ENCODE results near the gene SSX2. TPM values are rescaled to one million over a fixed set of nuclear protein-coding genes. Genes with fewer than 3 reads are reported as not detected.
"Not testable (repeated sequence)": the region's sequence is repeated elsewhere in the genome, so short reads cannot be mapped to it uniquely, and the experiment has no call there.

SSX2 gene
- total RNA-seq (not detected), polyA plus RNA-seq (not detected)

DNA sequence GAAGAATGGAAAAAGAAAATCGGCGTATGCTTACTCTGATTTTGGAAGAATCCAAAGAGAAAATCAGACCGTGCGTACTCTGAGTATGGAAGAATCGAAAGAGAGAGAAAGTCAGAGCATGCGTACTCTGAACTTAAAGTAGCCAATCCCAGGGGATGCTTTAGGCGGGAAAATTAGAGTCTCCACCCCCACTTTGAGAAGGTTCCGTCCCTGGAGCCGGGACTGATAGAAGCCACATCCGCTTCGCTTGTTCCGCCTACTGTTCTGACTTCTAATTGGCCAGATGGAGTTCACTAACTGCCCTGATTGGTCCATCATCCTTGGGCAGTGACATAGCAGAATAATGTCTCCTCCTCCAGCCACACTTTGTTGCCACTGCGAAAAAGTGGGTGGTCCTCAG, at the start of gene SSX2:
Gene SSX2 (minus strand): TSS at position 101 of the 400 bp plus-strand sequence. CDS start 1,429 bp downstream, outside the sequence.
- POLR2A ChIA-PET, H3K27ac Mint-ChIP-seq: not testable (repeated sequence)

GRCh38 chrX:52750952-52751351, 44.0 kb upstream of the SSX2 start, which contains the start of gene SSX2B:
Gene SSX2B (plus strand): TSS chrX:52751252. CDS start chrX:52752681, 1,429 bp downstream.
- H3K4me3 Mint-ChIP-seq; H3K9me3 ChIP-seq (ENCODE audit: low read length); H3K4me1 Mint-ChIP-seq; DNase-seq; POLR2A ChIA-PET; H3K9me3 Mint-ChIP-seq; H3K36me3 ChIP-seq (ENCODE audit: insufficient read depth, low read length); H3K27me3 Mint-ChIP-seq; H3K27me3 ChIP-seq (ENCODE audit: insufficient read depth, low read length, poor library complexity, severe bottlenecking); H3K4me3 ChIP-seq (ENCODE audit: low read length); H3K4me1 ChIP-seq (ENCODE audit: insufficient read depth, low read length); CTCF ChIA-PET; H3K27ac ChIP-seq (ENCODE audit: low read depth, low read length); H3K27ac Mint-ChIP-seq; H3K36me3 Mint-ChIP-seq: not testable (repeated sequence)

More for the DNA sequence above, at the start of gene SSX2:
- H3K4me3 Mint-ChIP-seq; CTCF ChIA-PET; H3K9me3 Mint-ChIP-seq; H3K4me1 ChIP-seq (ENCODE audit: insufficient read depth, low read length); H3K4me3 ChIP-seq (ENCODE audit: low read length); H3K9me3 ChIP-seq (ENCODE audit: low read length); H3K27me3 Mint-ChIP-seq; H3K36me3 Mint-ChIP-seq; DNase-seq; H3K27me3 ChIP-seq (ENCODE audit: insufficient read depth, low read length, poor library complexity, severe bottlenecking); H3K4me1 Mint-ChIP-seq; H3K36me3 ChIP-seq (ENCODE audit: insufficient read depth, low read length); H3K27ac ChIP-seq (ENCODE audit: low read depth, low read length): not testable (repeated sequence)

GRCh38 chrX:52692034-52692433, 14.9 kb downstream of the SSX2 start:
- H3K27me3 Mint-ChIP-seq; H3K4me1 ChIP-seq (ENCODE audit: insufficient read depth, low read length); H3K36me3 Mint-ChIP-seq; CTCF ChIA-PET; POLR2A ChIA-PET; H3K27me3 ChIP-seq (ENCODE audit: insufficient read depth, low read length, poor library complexity, severe bottlenecking); H3K4me3 ChIP-seq (ENCODE audit: low read length); H3K9me3 Mint-ChIP-seq; H3K4me3 Mint-ChIP-seq; H3K36me3 ChIP-seq (ENCODE audit: insufficient read depth, low read length); H3K27ac ChIP-seq (ENCODE audit: low read depth, low read length); H3K27ac Mint-ChIP-seq; H3K4me1 Mint-ChIP-seq; DNase-seq; H3K9me3 ChIP-seq (ENCODE audit: low read length): not testable (repeated sequence)

DNA sequence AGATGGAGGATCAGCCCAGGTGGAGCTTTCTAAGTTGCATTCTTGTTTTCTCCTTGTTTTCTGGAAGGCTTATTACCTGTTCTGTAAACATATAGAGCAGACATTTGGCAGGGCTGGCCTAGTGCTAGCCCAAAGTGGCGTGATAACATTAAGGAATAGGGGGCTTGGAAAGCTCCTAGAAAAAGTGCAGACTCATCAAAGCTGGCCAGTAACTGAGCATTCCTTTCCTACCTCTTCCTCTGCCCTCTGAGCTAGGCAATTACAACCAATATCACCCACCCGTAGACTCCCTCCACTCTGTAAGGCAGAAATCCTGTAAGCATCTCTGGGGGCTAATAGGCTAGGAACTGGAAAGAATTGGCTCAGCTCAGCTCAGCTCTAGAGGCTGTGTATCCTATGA, 44.8 kb downstream of the SSX2 start:
- H3K4me3 ChIP-seq (ENCODE audit: low read length); CTCF ChIA-PET; H3K27me3 ChIP-seq (ENCODE audit: insufficient read depth, low read length, poor library complexity, severe bottlenecking); H3K36me3 ChIP-seq (ENCODE audit: insufficient read depth, low read length); H3K36me3 Mint-ChIP-seq; H3K27ac Mint-ChIP-seq; H3K27me3 Mint-ChIP-seq; DNase-seq; H3K4me1 Mint-ChIP-seq; H3K9me3 Mint-ChIP-seq; H3K4me1 ChIP-seq (ENCODE audit: insufficient read depth, low read length); H3K9me3 ChIP-seq (ENCODE audit: low read length); H3K4me3 Mint-ChIP-seq; H3K27ac ChIP-seq (ENCODE audit: low read depth, low read length); POLR2A ChIA-PET: not testable (repeated sequence)

DNA sequence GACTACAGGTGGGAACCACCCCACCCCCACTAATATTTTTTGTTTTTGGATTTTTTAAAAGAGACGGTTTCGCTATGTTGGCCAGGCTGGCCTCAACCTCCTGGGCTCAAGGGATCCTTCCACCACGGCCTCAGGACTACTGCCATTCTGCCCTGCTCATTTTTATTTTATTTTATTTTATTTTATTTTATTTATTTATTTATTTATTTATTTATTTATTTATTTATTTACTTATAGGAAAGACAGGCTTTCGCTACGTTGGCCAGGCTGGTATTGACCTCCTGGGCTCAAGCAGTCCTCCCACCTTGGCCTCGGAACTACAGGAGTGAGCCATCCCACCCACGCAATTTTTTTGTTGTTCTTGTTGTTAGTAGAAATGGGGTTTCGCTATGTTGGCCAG, 51.5 kb downstream of the SSX2 start:
- H3K4me1 Mint-ChIP-seq; H3K4me1 ChIP-seq (ENCODE audit: insufficient read depth, low read length); H3K36me3 ChIP-seq (ENCODE audit: insufficient read depth, low read length); H3K4me3 ChIP-seq (ENCODE audit: low read length); H3K27ac ChIP-seq (ENCODE audit: low read depth, low read length); H3K9me3 Mint-ChIP-seq; H3K9me3 ChIP-seq (ENCODE audit: low read length); POLR2A ChIA-PET; CTCF ChIA-PET; H3K27me3 ChIP-seq (ENCODE audit: insufficient read depth, low read length, poor library complexity, severe bottlenecking); H3K36me3 Mint-ChIP-seq; H3K4me3 Mint-ChIP-seq; H3K27me3 Mint-ChIP-seq; H3K27ac Mint-ChIP-seq; DNase-seq: not testable (repeated sequence)

DNA sequence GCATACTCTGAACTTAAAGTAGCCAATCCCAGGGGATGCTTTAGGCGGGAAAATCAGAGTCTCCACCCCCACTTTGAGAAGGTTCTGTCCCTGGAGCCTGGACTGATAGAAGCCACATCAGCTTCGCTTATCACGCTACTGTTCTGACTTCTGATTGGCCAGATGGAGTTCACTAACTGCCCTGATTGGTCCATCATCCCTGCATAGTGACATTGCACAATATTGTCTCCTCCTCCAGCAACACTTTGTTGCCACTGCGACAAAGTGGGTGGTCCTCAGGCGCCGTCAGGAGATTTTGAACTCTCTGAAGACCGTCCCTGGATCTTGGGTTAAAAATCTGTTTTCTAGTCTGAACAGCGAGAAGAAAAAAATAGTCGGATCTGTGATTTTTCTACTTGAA, 52.2 kb downstream of the SSX2 start, which contains the start of gene SSX7:
Gene SSX7 (minus strand): TSS at position 101 of the 400 bp plus-strand sequence. CDS start 1,428 bp downstream, outside the sequence.
- CTCF ChIA-PET; H3K4me1 Mint-ChIP-seq; DNase-seq; H3K27ac Mint-ChIP-seq; H3K27me3 ChIP-seq (ENCODE audit: insufficient read depth, low read length, poor library complexity, severe bottlenecking); H3K27ac ChIP-seq (ENCODE audit: low read depth, low read length); H3K9me3 ChIP-seq (ENCODE audit: low read length); H3K4me3 Mint-ChIP-seq; H3K27me3 Mint-ChIP-seq; H3K4me1 ChIP-seq (ENCODE audit: insufficient read depth, low read length); H3K4me3 ChIP-seq (ENCODE audit: low read length); POLR2A ChIA-PET; H3K36me3 Mint-ChIP-seq; H3K36me3 ChIP-seq (ENCODE audit: insufficient read depth, low read length); H3K9me3 Mint-ChIP-seq: not testable (repeated sequence)

DNA sequence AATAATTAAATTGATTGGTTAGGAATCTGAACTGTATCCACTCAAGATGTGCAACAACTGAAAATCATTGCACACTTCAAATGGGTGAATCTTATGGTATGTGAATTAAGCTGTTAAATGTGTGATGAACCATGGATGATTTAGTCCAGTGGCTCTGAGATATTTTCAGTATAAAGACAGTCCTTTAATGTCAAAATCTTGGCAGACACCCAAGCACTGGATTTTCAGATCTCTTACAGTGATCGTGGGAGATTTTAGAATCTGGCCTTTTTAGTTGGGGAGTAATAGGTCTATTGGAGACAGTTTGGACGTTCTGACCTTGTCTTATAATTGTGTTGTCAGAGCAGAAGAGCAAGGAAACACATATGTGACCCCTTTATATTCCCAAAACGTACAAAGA, 56.3 kb downstream of the SSX2 start:
- H3K27ac ChIP-seq (ENCODE audit: low read depth, low read length); POLR2A ChIA-PET; H3K4me3 ChIP-seq (ENCODE audit: low read length); H3K9me3 Mint-ChIP-seq; DNase-seq; H3K4me3 Mint-ChIP-seq; CTCF ChIA-PET; H3K27me3 ChIP-seq (ENCODE audit: insufficient read depth, low read length, poor library complexity, severe bottlenecking); H3K9me3 ChIP-seq (ENCODE audit: low read length); H3K4me1 Mint-ChIP-seq; H3K36me3 Mint-ChIP-seq; H3K27ac Mint-ChIP-seq; H3K4me1 ChIP-seq (ENCODE audit: insufficient read depth, low read length); H3K27me3 Mint-ChIP-seq; H3K36me3 ChIP-seq (ENCODE audit: insufficient read depth, low read length): not testable (repeated sequence)

GRCh38 chrX:52648956-52649355, 58.0 kb downstream of the SSX2 start:
- peaks cover 4 to 11% of the 10 kb centered on the region in 2 donors for H3K27me3 Mint-ChIP-seq
- H3K27ac Mint-ChIP-seq; H3K36me3 ChIP-seq (ENCODE audit: insufficient read depth, low read length); H3K27me3 ChIP-seq (ENCODE audit: insufficient read depth, low read length, poor library complexity, severe bottlenecking); H3K4me3 Mint-ChIP-seq; H3K36me3 Mint-ChIP-seq; H3K4me1 Mint-ChIP-seq; CTCF ChIA-PET; POLR2A ChIA-PET; H3K9me3 ChIP-seq (ENCODE audit: low read length); H3K4me1 ChIP-seq (ENCODE audit: insufficient read depth, low read length); DNase-seq; H3K9me3 Mint-ChIP-seq; H3K27ac ChIP-seq (ENCODE audit: low read depth, low read length); H3K4me3 ChIP-seq (ENCODE audit: low read length): not testable (repeated sequence)

All from CD8-positive, alpha-beta memory T cell (primary cell).